ENCODE data around the gene C3orf20.

GRCh38 chr3:14822134-14822533 is 147.2 kb downstream of the C3orf20 start:
- TF ChIP-seq STAT5A (IDR thresholded peaks at IDR 0.05; ENCODE audit: borderline replicate concordance, low read length): no peak
- TF ChIP-seq MEF2D (tag; conservative IDR thresholded peaks at IDR 0.05; ENCODE audit: low read depth): no peak
- no peak for TF ChIP-seq SPI1 (IDR thresholded peaks at IDR 0.05; ENCODE audit: borderline replicate concordance, low read depth, low read length)
- TF ChIP-seq TCF7L2 (IDR thresholded peaks at IDR 0.05; ENCODE audit: low read depth, low read length): no peak
- no peak for TF ChIP-seq YBX1 (IDR thresholded peaks at IDR 0.05)
- no peak for TF ChIP-seq CHD2 (IDR thresholded peaks at IDR 0.05; ENCODE audit: low read depth, low read length)
- no peak for TF ChIP-seq CAMTA2 (CRISPR knock-in tag; conservative IDR thresholded peaks at IDR 0.05)
